Measurements from ENCODE around the gene SLC9A7.

Gene SLC9A7

GRCh38 chrX:46712764-46713163, 46.2 kb downstream of the SLC9A7 start:
- in situ Hi-C loops (cut with HindIII; ENCODE audit: low pct_ligation_motif_present, low pct_unique_long_range_greater_than_20kb, low sequenced_read_pairs), result no loop called here
- DNase-seq, result no peak

DNA sequence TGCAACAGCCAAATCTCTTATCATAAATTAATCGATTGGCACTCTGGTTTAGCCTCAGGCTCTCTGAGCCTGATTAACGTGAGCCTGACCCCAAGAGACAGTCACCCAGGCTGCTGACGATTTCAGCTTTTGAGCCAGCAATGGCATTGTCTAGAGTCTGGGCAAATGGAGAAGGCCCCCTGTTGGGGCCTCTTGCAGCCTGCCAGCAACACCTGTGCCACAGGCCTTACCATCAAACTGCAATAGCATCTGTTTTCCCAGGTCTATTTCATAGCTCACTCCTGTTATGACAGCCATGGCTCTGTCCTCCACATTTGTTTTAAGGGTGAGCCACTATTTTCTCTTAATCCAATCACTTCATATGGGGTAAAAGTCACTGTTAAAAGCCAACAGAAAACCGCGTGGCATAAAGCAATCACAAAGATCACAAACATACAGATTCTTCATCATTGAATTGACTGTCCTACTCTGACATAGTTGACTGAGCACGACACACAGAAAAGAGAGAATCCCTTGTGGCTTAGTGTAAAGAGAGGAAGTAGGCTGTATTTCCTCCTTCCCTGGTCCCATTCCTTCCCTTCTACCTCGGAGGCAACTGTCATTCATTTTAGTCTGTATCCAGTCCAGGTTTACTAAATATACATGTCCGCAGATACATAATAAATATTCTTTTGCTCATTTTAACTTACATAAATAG, 47.8 kb downstream of the SLC9A7 start:
- in situ Hi-C loops (cut with HindIII; ENCODE audit: low pct_ligation_motif_present, low pct_unique_long_range_greater_than_20kb, low sequenced_read_pairs), result no loop called here
- no peak for DNase-seq

DNA sequence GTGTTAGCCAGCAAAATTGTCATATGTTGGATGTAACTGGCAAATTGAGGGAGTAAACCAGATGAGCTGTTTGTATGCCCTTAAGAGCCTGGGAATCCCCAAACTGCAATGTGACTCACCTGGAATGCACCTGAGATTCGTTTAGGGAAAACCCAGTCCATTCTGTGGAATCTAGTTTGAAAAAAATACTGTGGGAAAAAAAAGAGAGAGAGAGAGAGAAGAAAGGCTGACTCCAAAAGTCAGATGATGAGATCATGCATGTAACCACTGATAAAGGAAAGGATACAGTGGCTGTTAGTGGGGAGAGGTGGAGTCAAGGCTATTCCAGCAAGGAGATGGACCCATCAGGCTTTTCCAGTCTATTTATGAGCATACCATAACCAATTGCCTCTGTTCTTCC, 48.5 kb downstream of the SLC9A7 start:
- no peak for DNase-seq
- in situ Hi-C loops (cut with HindIII; ENCODE audit: low pct_ligation_motif_present, low pct_unique_long_range_greater_than_20kb, low sequenced_read_pairs), result no loop called here

DNA sequence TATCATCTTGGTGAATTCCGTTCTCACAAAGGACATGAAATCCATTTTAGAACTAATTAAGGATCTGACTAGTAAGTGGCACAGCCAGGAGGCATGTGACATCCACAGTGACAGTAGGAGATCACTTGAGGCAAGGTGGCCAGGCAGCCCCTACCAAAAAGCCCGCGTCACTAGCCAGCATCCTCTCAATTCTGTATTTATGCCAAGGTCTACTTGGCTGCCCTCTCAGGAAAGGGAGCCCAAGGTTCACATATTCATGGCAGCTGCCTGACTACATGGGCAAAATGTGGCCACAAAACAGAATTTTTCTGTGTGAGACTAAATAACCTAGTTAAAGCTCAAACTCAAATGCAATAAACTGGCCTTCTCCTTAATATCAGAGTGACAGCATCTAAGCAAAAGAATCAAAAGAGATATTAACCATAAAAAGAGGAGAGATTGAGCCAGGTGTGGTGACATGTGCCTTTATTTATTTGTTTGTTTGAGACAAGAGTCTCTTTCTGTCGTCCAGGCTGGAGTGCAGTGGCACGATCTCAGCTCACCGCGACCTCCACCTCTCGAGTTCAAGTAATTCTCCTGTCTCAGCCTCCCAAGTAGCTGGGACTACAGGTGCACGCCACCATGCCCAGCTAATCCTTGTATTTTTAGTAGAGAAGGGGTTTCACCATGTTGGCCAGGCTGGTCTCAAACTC, 51.5 kb downstream of the SLC9A7 start:
- in situ Hi-C loops (cut with HindIII; ENCODE audit: low pct_ligation_motif_present, low pct_unique_long_range_greater_than_20kb, low sequenced_read_pairs), result no loop called here
- DNase-seq, result no peak

- DNase-seq, result no peak
- in situ Hi-C loops (cut with HindIII; ENCODE audit: low pct_ligation_motif_present, low pct_unique_long_range_greater_than_20kb, low sequenced_read_pairs), result no loop called here
Observed at GRCh38 chrX:46704767-46705386, 54.0 kb downstream of the SLC9A7 start.

GRCh38 chrX:46703980-46704379, 54.9 kb downstream of the SLC9A7 start:
- DNase-seq, result no peak
- in situ Hi-C loops (cut with HindIII; ENCODE audit: low pct_ligation_motif_present, low pct_unique_long_range_greater_than_20kb, low sequenced_read_pairs), result no loop called here

DNA sequence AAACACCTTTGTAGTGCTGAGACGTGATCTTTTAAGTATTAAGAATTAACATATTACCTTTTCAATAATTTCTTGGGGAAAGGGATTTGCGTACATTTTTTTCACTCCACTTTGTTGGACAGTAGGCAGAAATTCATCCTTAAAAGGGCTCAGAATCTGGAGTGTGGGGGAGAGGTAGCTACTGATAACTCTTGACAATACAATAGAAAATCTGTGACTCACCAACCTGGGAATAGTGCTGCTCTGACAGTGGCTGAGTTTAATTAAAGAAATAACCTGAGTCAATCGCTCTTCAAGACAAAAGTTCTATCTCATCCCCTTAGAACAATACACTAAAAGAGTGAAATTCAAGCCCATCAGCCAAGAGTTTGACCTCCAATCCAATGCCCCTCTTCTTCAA, 60.2 kb downstream of the SLC9A7 start:
- DNase-seq, result no peak
- in situ Hi-C loops (cut with HindIII; ENCODE audit: low pct_ligation_motif_present, low pct_unique_long_range_greater_than_20kb, low sequenced_read_pairs), result no loop called here

DNA sequence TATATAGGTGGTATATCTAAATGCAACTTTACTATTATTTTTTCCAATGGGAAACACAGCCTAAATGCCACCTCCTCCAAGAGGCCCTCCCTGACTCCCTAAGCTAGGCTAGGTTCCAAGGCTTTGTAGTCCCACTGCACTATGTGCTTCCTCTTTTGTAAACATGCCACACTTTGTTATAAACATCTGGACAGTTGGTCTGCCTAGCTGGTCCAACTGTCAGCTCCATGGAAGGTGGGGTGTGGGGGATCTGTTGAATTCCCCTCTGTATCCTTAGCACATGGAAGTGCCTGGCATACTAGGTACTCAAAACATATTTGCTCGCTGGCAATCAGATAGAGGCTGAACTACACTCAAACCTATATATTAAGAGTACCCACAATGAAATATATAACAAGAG, 63.4 kb downstream of the SLC9A7 start:
- in situ Hi-C loops (cut with HindIII; ENCODE audit: low pct_ligation_motif_present, low pct_unique_long_range_greater_than_20kb, low sequenced_read_pairs), result no loop called here
- no peak for DNase-seq

- in situ Hi-C loops (cut with HindIII; ENCODE audit: low pct_ligation_motif_present, low pct_unique_long_range_greater_than_20kb, low sequenced_read_pairs), result no loop called here
- DNase-seq, result no peak
Observed at GRCh38 chrX:46694549-46694948, 64.4 kb downstream of the SLC9A7 start.

DNA sequence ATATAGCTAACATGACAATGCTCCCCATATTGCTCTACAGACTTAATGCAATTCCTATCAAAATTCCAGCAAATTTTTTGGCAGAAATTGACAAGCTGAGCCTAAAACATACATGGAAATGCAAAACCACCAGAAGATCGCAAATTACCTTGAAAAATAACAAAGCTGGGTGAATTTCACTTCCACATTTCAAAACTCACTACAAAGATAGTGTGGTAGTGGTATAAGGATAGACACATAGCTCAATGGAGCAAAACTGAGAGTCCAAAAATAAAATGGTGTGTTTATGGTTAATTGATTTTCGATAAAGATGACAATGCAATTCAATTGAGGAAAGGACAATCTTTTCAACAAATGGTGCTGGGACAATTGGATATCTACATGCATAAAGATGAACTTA, 65.8 kb downstream of the SLC9A7 start:
- in situ Hi-C loops (cut with HindIII; ENCODE audit: low pct_ligation_motif_present, low pct_unique_long_range_greater_than_20kb, low sequenced_read_pairs), result no loop called here
- DNase-seq, result no peak

GRCh38 chrX:46690818-46691217, 68.1 kb downstream of the SLC9A7 start:
- in situ Hi-C loops (cut with HindIII; ENCODE audit: low pct_ligation_motif_present, low pct_unique_long_range_greater_than_20kb, low sequenced_read_pairs), result no loop called here
- no peak for DNase-seq

GRCh38 chrX:46687619-46688018, 71.3 kb downstream of the SLC9A7 start:
- no peak for DNase-seq
- in situ Hi-C loops (cut with HindIII; ENCODE audit: low pct_ligation_motif_present, low pct_unique_long_range_greater_than_20kb, low sequenced_read_pairs), result no loop called here

GRCh38 chrX:46686003-46686645, 72.8 kb downstream of the SLC9A7 start:
- DNase-seq, result peak; percentile 28
- in situ Hi-C loops (cut with HindIII; ENCODE audit: low pct_ligation_motif_present, low pct_unique_long_range_greater_than_20kb, low sequenced_read_pairs), result no loop called here

GRCh38 chrX:46683048-46683447, 75.9 kb downstream of the SLC9A7 start:
- in situ Hi-C loops (cut with HindIII; ENCODE audit: low pct_ligation_motif_present, low pct_unique_long_range_greater_than_20kb, low sequenced_read_pairs), result no loop called here
- DNase-seq, result no peak

DNA sequence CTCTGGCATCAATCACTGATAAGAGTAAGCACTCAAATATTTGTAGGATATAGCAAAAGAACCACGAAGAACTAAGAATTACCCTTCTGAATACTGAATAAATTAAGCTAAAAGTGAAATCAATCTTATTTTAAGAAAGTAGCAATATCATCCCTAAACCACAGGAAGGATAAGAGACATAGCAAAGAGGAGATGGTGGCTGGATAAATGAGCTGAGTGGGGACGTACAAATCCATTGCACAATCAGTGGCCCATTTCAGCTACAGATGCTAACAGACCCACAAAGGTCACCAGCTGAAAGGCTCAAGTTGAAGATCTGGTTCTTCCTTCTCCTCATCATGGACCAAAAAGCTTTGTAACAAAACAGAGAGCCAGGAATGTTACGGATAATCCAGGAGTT, 77.1 kb downstream of the SLC9A7 start:
- in situ Hi-C loops (cut with HindIII; ENCODE audit: low pct_ligation_motif_present, low pct_unique_long_range_greater_than_20kb, low sequenced_read_pairs), result no loop called here

DNA sequence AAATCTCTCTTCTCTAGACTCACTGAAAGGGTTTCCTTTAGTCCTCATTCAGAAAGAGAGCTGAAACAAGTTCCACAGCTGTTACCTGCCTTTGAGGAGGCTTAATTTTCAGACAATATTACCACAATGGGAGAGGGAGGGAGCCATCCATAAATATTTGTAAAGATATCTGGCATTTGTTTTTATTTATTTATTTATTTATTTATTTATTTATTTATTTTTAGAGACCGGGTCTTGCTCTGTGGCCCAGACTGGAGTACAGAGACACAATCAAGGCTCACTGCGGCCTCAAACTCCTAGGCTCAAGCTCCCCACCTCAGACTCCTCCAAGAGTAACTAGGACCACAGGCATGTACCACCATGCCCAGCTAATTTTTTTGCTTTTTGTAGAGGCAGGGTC, 80.7 kb downstream of the SLC9A7 start:
- in situ Hi-C loops (cut with HindIII; ENCODE audit: low pct_ligation_motif_present, low pct_unique_long_range_greater_than_20kb, low sequenced_read_pairs), result no loop called here

More for the DNA sequence above, 77.1 kb downstream of the SLC9A7 start:
- DNase-seq, result no peak

GRCh38 chrX:46676399-46677356, 82.2 kb downstream of the SLC9A7 start:
- no peak for DNase-seq
- in situ Hi-C loops (cut with HindIII; ENCODE audit: low pct_ligation_motif_present, low pct_unique_long_range_greater_than_20kb, low sequenced_read_pairs), result no loop called here

More for the DNA sequence above, 80.7 kb downstream of the SLC9A7 start:
- DNase-seq, result no peak

DNA sequence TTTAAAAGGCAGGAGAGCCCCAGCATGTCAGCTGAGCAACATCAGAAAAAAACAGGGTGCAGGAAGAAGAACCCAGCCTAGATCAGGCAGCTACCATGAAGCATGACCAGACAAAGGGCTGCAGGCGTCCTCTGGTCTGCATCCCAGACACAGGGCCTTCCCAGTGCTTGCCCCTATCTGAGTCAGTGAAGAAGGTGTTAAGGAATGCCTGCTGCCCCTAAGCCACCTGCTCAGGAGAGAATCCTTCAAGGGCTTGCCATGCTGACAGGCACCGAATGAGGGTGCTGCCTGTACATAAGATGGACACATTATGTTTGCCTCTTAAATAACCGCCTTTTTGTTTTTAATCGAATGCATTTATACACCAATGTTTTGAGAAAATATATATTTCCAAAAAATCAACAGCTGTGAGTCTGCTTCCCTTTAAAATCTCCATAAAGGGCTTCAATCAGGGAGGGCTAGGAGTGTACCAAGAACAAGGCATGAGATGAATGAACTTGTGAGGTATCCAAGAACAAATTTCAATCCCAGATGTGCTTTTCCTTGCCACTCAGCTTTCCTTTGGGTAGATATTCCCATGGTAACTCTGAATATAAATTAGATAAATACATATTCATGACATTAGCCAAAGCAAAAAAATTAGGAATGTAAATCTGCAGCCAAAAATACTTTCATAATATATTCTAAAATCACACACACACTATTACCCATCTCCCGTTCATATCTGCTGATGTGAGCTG, 85.1 kb downstream of the SLC9A7 start:
- in situ Hi-C loops (cut with HindIII; ENCODE audit: low pct_ligation_motif_present, low pct_unique_long_range_greater_than_20kb, low sequenced_read_pairs), result no loop called here

More for the DNA sequence above, 85.1 kb downstream of the SLC9A7 start:
- DNase-seq, result no peak
